Measurements from ENCODE around the gene CASQ2.

The CASQ2 gene

DNA sequence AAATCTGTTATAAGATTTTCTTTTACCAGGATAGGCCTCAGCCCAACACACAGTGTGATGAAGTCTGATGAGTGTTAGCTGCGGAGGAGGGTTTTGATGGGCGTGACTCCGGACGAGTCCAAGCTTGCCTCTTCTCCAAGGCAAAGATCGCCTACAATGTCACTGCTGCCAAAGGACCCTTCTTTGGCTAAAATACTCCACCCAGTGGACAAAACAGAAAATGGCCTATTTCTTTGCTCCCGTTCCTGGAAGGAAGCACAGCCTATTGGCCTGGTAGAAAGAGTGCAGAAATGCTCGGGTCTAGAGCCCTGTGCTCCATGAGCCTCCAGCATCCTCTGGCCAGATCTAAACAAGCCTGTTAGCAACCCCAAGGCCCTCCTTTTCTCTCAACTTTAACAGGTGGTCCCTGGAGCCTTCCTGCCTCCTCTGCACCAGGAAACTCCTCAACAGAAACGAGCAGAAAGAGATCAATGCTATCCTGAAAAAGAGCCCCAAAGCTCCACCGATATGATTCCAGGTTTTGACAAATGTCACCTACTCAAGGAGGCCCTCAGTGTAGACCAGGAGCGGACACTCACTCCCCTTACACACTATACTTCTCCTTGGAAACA is 3.4 kb upstream of the CASQ2 start:
- Histone ChIP-seq H3K36me3 (replicated peaks) (no peaks in the 10 kb centered on the region), H3K4me3 (ENCODE audit: low read depth, low read length) (no peak overlapping the region), H3K27me3 (replicated peaks) (no peaks in the 10 kb centered on the region), H3K27ac (no peak overlapping the region)
- peak; percentile 78 for DNase-seq
- TF ChIP-seq, protein P1, sequence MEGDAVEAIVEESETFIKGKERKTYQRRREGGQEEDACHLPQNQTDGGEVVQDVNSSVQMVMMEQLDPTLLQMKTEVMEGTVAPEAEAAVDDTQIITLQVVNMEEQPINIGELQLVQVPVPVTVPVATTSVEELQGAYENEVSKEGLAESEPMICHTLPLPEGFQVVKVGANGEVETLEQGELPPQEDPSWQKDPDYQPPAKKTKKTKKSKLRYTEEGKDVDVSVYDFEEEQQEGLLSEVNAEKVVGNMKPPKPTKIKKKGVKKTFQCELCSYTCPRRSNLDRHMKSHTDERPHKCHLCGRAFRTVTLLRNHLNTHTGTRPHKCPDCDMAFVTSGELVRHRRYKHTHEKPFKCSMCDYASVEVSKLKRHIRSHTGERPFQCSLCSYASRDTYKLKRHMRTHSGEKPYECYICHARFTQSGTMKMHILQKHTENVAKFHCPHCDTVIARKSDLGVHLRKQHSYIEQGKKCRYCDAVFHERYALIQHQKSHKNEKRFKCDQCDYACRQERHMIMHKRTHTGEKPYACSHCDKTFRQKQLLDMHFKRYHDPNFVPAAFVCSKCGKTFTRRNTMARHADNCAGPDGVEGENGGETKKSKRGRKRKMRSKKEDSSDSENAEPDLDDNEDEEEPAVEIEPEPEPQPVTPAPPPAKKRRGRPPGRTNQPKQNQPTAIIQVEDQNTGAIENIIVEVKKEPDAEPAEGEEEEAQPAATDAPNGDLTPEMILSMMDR (IDR thresholded peaks at IDR 0.05; ENCODE audit: low read depth, low read length, missing control alignments), result peak; percentile 81
- in situ Hi-C loops (cut with HindIII; ENCODE audit: low pct_ligation_motif_present, low sequenced_read_pairs), result no loop called here

DNA sequence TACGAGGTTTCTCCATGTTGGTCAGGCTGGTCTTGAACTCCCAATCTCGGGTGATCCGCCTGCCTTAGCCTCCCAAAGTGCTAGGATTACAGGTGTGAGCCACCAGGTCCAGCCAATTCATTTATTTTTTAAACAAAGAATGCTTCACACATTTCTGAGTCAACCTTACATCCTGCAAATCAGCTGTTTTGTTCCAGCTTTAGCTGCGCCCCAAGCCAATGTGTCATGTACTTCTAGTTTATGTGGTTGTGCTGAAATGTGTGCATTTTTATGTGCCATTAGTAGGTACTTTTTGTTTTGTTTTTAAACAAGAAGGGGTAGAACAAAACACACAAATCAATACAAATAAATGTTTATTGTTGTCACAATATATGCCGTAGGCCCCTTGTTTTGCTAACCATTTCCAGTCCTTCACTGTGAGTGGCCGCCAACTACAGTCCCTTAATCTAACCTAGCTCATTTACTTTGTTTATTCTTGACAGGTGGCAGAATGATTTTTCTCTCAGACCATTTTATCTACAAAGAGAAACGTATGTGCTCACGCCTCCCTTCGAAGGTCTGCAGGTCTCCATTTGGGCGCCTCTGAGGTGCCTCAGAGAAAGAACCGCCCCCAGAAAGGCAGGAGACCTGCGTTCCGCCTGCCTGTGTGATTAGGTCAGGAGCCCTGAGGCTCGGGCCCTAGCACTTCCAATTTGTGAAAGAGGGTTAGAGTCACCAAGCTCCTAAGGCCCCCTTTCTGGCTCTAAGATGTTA is 2.8 kb upstream of the CASQ2 start:
- TF ChIP-seq, protein P1 (IDR thresholded peaks at IDR 0.05; ENCODE audit: low read depth, low read length, missing control alignments), result no peak

DNA sequence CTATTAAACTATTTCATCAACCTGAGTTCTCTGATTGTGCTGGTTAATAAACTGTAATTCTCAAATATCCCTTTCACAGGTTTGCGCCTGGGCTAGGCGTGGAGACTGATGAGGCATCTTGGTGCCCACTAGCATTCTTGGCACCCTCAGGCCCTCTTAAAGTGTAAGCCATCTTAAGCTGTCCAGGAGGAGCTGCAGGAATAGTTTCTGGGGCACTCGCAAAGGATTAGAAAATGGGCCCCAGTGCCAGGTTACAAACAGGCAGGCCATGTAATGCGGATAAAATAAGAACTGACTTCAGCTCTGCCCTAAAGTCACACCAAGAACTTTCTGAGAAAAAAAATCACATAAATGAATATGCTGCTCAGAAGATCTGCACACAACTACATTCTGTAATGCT is 1.1 kb downstream of the CASQ2 start:
- Histone ChIP-seq H3K27me3 (replicated peaks) (no peaks in the 10 kb centered on the region), H3K4me3 (ENCODE audit: low read depth, low read length) (no peak overlapping the region), H3K27ac (no peak overlapping the region), H3K36me3 (replicated peaks) (no peaks in the 10 kb centered on the region)
- in situ Hi-C loops (cut with HindIII; ENCODE audit: low pct_ligation_motif_present, low sequenced_read_pairs), result no loop called here
- no peak for DNase-seq
- TF ChIP-seq, protein P1 (IDR thresholded peaks at IDR 0.05; ENCODE audit: low read depth, low read length, missing control alignments), result no peak

More for the DNA sequence above, 2.8 kb upstream of the CASQ2 start:
- Histone ChIP-seq H3K36me3 (replicated peaks) (no peaks in the 10 kb centered on the region), H3K27ac (no peak overlapping the region), H3K27me3 (replicated peaks) (no peaks in the 10 kb centered on the region), H3K4me3 (ENCODE audit: low read depth, low read length) (no peak overlapping the region)
- in situ Hi-C loops (cut with HindIII; ENCODE audit: low pct_ligation_motif_present, low sequenced_read_pairs), result no loop called here
- DNase-seq, result no peak

DNA sequence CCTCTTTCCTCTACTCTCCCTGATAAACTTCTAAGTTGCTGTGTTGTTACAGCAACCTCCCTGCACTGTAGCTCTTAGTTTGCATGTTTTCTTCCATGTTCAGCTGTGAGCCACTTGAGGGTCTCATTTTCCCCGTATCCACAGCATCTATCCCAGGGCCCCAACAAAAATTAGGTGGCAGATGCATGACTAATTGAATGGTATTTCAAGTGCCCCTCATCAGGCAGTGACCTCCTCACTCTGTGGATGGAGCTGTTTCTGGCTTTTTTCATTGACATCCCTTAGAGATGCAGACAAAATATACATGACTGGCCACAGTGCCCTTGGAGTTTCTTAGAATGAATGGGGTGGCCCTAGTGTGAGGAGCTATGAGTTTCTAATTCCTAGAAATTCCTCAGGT is 3.4 kb downstream of the CASQ2 start:
- in situ Hi-C loops (cut with HindIII; ENCODE audit: low pct_ligation_motif_present, low sequenced_read_pairs), result no loop called here
- TF ChIP-seq, protein P1 (IDR thresholded peaks at IDR 0.05; ENCODE audit: low read depth, low read length, missing control alignments), result no peak
- no peak for DNase-seq

DNA sequence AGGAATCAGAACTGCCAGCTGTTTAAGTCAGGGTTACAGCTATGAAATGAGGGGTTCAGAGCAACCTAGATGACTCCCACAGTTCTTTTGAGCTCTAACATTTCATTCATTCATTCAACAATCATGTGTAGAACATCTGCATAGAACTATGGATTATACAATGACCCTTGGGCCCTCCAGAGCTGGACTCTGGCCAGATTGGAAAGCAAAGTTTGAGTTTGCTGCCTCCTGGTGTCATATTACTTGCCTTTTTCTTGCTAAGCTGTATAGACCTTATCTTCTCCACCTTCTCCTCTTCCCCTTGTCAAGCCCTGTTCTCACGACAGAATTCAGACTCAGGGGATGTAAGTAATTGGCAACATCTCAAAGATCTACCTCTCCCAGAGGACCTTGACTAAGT is 4.0 kb downstream of the CASQ2 start:
- peak; percentile 40 for DNase-seq
- in situ Hi-C loops (cut with HindIII; ENCODE audit: low pct_ligation_motif_present, low sequenced_read_pairs), result no loop called here

More for the DNA sequence above, 3.4 kb downstream of the CASQ2 start:
- no peak overlapping the region for H3K4me3 ChIP-seq (ENCODE audit: low read depth, low read length)
- H3K27me3 ChIP-seq (replicated peaks), result no peaks in the 10 kb centered on the region
- H3K27ac ChIP-seq, result no peak overlapping the region
- H3K36me3 ChIP-seq (replicated peaks), result no peaks in the 10 kb centered on the region

More for the DNA sequence above, 4.0 kb downstream of the CASQ2 start:
- Histone ChIP-seq H3K27ac (no peak overlapping the region), H3K36me3 (replicated peaks) (no peaks in the 10 kb centered on the region), H3K27me3 (replicated peaks) (no peaks in the 10 kb centered on the region), H3K4me3 (ENCODE audit: low read depth, low read length) (no peak overlapping the region)
- TF ChIP-seq, protein P1 (IDR thresholded peaks at IDR 0.05; ENCODE audit: low read depth, low read length, missing control alignments), result peak; percentile 57
